ENCODE results near the gene ROR1.

DNA sequence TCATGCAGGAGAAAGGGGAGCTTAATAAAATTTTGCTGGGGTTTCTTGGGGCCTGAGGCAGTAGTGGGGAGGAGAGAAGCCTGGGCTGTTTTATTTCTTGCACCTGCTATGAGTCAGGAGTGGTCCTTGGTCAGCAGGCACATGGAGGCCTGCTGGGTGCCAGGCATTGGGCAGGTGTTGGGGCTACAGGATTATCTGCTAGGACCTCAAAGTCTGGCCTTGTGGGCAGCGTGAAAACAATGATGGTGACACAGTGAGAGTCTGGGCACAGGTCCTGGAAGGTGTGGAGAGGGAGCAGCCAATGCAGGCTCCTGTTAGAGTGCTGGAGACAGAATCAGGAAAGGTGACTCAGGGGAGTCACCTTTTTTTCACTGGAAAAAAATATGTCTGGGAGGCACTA lies 17.2 kb downstream of the ROR1 start:
- TF ChIP-seq, protein P1, sequence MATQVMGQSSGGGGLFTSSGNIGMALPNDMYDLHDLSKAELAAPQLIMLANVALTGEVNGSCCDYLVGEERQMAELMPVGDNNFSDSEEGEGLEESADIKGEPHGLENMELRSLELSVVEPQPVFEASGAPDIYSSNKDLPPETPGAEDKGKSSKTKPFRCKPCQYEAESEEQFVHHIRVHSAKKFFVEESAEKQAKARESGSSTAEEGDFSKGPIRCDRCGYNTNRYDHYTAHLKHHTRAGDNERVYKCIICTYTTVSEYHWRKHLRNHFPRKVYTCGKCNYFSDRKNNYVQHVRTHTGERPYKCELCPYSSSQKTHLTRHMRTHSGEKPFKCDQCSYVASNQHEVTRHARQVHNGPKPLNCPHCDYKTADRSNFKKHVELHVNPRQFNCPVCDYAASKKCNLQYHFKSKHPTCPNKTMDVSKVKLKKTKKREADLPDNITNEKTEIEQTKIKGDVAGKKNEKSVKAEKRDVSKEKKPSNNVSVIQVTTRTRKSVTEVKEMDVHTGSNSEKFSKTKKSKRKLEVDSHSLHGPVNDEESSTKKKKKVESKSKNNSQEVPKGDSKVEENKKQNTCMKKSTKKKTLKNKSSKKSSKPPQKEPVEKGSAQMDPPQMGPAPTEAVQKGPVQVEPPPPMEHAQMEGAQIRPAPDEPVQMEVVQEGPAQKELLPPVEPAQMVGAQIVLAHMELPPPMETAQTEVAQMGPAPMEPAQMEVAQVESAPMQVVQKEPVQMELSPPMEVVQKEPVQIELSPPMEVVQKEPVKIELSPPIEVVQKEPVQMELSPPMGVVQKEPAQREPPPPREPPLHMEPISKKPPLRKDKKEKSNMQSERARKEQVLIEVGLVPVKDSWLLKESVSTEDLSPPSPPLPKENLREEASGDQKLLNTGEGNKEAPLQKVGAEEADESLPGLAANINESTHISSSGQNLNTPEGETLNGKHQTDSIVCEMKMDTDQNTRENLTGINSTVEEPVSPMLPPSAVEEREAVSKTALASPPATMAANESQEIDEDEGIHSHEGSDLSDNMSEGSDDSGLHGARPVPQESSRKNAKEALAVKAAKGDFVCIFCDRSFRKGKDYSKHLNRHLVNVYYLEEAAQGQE (IDR thresholded peaks at IDR 0.05; ENCODE audit: insufficient read depth in 1 of 2, low read depth in 2 of 2, low read length in 2 of 2): no peak
- TF ChIP-seq POLR2AphosphoS5 (IDR thresholded peaks at IDR 0.05; ENCODE audit: low read depth, low read length): no peak
